GM18507 (cell line): ENCODE measurements around the gene METRN.
"Not testable (repeated sequence)": the region's sequence is repeated elsewhere in the genome, so short reads cannot be mapped to it uniquely, and the experiment has no call there.

Experiments
- DNase-seq: peaks from one replicate; pipeline ENCODE4 v3.0.0; 2011; ENCODE audit warnings: low read depth; ENCODE audit not compliant: insufficient read length; ENCODE audit errors: extremely low spot score
- FAIRE-seq: peaks from 2 replicates; lab custom pipeline; 2011; peaks lifted over from hg19 to GRCh38; lab: Jason Lieb, UNC

METRN gene

DNA sequence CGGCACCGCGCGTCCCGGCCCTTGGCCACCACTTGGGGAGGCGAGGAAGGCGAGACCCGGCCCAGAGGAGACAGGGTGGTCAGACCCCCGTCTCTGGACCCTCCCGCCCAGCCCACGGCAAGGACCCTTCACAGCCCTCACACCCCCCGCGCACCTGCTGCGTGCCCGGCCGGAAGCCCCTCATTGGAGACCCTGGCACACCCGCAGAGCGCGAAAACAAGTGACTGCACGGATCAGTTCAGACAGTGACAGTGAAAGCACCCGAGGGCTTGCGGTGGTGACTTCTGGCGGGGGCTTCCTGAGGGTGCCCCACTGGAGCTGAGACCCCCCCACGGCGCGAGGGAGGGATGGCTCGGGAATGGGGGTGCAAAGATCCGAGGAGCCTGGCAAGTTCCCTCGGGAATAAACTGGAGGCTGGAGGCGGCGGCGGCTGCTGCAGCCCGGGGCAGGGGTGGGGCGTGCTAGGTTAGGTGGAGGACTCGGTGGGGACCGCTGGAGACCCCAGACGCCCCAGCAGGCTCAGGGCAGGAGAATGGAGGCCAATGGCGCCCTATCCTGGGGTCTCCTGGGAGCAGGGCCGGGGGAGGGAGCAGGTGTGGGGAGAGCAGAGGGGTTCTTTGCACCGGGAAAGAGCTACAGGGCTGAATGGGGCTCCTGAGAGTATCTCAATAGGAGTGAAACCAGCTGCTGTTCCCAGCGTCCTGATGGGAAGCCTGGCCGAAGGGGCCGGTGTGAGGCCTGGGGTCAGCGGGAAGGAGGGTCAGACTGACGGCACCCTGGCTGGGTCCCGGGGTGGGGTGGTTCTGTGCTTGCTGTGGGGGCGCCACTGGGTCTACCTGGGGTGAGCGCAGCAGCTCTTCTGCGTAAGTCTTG, 8.5 kb upstream of the METRN start:
- no peak for DNase-seq
- FAIRE-seq: no peak

DNA sequence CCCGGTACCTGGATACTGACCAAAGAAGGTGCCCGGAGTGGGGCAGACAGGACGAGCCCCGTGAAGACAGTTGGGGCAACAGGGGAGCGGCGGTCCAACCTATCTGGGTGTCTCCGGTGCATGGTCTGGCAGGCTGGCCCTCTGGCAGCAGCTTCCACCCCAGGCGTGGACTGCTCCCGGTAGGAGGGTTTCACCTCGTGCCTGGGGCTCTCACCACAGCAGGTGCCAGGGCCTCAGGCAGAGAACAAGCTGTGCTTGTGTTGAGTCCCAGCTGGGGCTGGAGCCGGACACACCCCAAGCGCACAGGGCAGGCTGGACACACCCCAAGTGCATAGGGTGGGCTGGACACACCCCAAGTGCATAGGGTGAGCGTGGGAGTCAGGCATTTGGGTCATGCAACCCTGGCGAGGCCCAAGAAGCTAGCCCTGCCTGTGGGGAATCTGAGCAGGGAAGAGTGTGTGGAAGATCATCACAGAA, 7.8 kb upstream of the METRN start:
- FAIRE-seq: no peak
- DNase-seq: no peak

DNA sequence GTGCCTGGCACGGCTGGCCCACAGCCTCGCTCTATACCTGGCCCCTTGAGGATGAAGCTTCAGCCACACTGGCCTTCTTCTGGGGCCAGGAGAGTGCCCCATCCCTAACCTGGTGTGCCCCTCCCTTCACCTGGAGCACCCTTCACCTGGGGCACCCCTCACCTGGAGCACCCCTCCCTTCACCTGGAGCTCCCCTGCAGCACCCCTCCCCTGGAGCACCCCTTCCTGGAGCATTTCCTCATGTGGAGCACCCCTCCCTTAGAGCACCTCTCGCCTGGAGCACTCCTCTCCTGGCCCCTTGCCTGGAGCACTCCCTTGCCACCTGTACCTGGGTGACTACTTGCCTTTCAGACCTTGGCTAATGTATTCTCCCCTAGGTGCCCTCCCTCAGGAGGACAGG, 6.9 kb upstream of the METRN start:
- no peak for FAIRE-seq
- DNase-seq: no peak

DNA sequence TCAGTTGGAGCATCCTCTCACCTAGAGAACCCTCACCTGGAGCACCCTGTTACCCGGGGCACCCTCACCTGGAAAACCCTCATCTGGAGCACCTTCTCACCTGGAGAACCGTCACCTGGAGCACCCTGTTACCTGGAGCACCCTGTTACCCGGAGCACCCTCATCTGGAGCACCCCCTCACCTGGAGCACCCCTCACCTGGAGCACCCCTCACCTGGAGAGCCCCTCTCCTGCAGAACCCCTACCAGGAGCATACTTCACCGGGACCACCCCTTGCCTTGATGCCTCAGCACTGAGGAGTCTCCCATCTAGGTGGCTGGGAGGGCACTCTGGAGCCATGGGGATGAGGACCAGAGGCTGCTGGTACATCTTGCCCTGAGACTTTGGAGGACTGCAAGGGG, 6.0 kb upstream of the METRN start:
- FAIRE-seq (no peak), DNase-seq (no peak)

DNA sequence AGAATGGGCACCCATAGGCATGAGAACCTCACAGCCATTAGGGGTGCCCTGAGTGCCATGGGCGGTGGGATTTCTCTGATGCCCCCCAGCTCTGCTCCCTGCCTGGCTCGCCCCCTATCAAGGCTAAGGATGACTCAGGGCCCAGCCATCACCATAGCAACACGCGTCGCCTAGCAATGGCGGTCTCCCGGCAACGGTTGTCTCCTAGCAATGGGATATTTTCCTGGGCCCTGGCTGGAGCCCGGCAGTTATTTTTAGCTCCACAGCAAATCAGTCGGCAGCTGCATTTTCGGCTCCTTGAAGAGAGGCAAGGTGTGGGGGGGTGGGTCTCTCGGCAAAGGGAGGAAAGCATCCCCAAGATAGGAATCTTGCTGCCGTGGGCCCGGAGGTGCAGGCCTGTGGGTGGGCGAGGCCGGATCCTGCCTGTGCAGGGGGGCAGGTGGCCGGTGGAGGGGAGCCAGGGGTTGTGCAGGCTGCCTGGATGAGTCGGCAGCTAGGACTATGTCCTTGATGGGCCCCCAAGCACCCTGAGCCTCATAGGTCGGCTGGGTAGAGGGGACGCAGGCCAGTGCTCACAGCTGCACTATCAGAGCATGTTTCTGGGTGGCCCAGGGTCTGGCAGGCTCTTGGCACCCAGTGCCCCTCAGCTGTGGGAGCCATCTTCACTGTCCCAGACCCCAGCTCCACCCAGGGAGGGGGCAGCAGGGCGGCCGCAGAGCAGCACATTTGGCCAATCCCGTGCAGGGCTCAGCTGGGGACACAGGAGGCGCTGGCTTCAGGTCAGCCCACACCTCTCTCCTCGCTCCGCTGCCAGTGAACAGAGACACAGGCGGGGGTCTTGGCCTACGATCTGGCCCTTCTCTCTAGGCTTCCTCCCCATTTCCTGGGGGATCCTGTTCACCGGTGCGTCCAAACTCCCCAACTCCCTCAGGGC, 5.1 kb upstream of the METRN start:
- DNase-seq (no peak), FAIRE-seq (no peak)

DNA sequence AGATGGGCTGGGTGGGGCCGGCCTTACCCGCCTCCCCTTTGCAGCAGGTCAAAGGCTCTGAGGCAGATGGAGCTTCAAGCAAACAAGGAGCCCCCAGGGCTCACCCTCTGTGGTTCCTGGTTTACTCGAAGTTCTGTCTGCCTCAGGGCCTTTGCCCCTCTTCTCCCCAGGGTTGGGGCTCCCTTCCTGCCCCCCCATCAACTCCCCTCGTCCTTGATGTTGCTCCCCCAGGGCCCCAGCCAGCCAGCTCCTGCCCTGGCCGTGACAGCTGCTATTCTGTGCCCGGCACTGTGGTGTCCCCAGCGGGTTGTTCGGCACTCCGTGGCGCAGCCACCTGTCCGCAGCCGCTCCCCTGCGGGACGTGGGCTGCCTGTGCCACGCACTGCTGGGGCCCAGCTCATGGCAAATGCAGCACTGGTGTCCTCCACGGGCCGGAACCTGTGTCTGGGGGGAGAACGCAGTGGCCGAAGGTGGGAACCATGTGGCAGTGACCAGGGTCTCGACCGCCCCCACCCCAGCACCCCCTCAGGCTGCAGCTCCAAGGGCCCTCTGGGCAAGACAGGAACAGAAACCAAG, 4.3 kb upstream of the METRN start:
- DNase-seq: no peak
- FAIRE-seq: no peak

DNA sequence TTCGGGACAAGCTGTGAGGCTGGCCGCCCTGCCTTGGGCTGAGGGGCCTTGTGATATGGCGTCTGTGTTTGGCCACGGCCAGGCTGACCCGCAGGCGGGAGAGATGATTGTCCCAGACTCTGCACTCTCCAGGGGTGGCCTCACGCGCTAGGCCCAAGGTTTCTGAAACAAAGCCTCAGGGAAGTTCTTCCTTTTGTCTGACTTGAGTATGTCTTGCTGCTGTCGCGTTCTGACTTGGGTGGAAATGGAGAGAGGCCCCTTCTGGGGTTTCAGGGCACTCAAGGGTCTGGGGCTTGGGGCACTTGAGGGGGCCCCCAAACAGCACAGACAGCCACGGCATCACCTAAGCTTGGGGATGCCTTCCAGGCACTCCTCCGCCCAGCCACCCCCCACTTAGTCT, 3.8 kb upstream of the METRN start:
- FAIRE-seq (no peak), DNase-seq (no peak)

DNA sequence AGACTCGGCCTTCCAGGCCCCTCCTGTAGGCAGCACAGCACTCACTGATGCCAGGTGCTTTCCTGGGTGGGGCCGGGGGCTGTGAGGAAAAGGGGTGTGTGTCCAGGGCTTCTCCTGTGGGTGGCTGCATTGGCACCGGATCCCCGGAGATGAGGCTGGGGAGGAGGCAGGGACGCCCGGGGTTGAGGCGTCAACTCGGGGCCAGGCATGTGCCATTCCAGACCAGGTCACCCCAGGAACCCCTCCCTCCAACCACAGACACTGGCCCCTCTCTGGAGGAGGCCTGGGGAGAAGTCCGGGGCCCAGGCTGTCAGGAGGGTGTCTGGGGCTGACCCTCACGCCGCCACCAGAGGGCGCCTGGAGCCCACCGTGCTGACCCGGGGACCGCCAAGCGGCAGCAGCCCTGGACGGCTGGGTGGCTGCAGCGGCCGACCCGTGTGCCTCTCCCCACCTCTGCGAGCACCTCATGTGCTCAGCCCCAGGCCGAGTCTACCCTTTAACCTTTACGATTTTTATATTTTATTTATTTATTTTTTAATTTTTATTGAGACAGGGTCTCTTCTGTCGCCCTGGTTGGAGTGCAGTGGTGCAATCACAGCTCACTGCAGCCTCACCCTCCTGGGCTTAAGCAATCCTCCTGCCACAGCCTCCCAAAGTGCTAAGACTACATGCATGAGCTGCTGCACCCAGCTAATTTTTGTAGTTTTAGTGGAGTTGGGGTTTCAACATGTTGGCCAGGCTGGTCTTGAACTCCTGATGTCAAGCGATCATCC, 3.2 kb upstream of the METRN start:
- peak; percentile 76 for DNase-seq
- FAIRE-seq: peak; percentile 76

DNA sequence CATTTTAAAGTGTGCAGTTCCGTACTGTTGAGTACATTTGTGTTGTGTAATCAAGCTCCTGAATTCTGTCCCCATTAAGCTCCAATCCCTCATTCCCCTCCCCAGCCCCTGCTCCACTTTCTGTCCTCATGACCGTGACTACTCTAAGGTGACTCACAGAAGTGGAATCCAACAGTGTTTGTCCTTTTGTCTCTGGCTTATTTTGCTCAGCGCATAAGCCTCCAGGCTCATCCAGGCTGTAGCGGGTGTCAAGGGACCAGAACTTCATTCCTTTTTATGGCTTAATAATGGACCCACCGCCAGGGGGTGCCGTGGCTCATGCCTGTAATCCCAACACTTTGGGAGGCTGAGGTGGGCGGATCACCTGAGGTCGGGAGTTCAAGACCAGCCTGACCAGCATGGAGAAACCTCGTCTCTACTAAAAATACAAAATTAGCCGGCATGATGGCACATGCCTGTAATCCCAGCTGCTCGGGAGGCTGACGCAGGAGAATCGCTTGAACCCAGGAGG, 2.1 kb upstream of the METRN start:
- DNase-seq, FAIRE-seq: not testable (repeated sequence)

DNA sequence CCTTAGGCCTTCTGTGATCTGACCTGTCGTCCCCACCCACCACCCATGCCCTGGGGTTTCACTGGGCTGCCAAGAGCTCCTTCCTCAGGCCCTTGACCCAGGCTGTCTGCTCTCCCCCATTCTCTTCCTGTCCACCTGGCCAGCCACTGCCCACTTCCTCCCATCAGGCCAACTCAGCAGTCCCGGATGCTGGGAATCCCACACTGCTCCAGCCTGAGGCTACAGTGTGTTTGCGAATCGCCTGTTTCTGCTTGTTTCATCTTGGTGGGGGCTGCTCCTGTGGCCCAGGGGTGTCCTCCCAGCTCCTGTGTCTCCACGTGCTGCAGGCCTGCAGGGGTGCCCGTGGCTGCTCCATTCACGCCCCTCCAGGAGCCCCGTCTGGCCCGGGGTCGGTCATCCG, 839 bp upstream of the METRN start:
- DNase-seq (no peak), FAIRE-seq (no peak)

DNA sequence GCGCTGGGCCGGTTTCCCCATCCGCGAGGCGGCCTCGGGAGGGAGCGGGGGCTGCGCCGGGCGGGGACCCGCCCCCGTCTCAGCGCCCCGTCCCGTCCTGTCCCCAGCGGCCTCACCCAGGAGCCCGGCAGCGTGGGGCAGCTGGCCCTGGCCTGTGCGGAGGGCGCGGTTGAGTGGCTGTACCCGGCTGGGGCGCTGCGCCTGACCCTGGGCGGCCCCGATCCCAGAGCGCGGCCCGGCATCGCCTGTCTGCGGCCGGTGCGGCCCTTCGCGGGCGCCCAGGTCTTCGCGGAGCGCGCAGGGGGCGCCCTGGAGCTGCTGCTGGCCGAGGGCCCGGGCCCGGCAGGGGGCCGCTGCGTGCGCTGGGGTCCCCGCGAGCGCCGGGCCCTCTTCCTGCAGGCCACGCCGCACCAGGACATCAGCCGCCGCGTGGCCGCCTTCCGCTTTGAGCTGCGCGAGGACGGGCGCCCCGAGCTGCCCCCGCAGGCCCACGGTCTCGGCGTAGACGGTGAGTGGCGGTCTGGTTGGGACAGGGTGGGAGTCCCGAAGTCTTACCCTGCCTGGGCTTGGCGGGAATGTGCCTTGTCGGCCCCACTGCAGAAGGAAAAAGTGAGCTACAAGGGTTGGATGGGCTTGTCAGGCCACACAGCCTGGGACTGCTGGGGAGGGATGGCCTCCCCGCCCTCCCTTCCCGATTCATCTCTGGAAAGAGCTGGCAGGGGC, 720 bp downstream of the METRN start:
- FAIRE-seq: no peak
- no peak for DNase-seq

DNA sequence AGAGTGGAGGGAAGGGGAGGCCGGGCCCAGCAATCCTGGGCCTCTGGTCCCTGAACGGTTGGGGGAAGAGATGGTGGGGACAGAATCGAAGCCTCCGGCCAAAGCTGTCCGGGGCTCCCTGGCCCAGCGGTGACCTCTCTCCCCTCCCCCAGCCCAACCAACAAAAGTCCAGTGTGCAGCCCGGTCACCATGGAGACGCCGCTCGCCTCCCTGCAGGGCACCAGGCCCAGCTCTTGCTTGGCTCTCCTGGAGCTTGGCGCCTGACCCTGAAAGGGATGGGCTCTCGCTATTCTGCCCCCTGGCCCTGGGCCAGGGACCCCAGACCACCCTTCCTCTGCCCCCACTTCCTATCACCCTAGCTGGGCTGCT, 1.3 kb downstream of the METRN start:
- FAIRE-seq (no peak), DNase-seq (no peak)

DNA sequence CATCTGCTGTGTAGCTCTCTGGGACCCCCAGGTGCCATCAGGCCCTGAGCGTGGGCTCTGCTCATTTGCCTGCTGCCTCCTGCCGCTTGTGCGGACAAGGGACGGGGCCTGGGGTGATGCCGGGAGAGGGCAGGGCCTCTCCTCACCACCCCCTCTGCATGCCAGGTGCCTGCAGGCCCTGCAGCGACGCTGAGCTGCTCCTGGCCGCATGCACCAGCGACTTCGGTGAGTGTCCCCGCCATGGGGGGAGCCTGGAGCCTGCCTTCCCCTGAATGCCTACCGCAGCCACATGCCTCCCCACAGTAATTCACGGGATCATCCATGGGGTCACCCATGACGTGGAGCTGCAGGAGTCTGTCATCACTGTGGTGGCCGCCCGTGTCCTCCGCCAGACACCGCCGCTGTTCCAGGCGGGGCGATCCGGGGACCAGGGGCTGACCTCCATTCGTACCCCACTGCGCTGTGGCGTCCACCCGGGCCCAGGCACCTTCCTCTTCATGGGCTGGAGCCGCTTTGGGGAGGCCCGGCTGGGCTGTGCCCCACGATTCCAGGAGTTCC, 1.9 kb downstream of the METRN start:
- no peak for DNase-seq
- no peak for FAIRE-seq

DNA sequence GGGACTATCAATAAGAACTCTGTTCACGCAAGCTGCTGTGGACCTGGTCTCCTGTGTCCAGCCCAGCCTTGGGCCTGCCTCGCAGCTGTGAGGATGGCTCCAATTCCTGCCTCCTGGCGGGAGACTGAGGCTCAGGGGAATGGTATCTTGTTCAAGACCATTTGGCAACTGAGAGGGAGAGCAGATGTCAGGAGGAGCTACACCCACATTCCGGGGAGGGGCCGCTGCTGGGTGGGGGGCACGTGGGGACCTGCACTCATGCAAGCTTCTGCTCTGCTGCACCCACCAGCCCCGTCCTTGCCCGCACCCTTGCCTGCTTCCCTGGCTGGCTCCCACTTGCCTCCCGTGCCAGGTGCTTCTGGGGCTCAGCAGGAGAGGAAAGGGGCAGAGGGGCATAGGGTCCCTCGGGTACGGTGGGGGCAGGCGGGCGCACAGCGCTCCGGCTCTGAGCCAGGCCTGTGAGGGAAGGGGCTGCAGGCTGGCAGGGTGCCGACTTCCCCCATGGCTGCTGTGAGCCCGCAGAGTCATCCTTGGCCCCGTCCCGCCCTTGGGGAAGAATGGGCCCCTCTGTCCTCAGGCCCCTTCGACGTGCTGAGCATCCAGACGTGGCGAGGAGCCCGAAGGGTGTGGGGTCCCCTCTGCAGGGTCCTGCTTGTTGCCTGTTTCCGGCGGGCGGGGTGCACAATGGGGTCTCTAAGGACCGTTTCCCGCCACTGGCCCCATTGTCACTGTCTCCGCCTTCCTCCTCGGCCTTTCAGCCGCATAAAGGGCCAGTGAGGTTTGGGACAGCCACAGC, 2.7 kb downstream of the METRN start:
- no peak for FAIRE-seq

DNA sequence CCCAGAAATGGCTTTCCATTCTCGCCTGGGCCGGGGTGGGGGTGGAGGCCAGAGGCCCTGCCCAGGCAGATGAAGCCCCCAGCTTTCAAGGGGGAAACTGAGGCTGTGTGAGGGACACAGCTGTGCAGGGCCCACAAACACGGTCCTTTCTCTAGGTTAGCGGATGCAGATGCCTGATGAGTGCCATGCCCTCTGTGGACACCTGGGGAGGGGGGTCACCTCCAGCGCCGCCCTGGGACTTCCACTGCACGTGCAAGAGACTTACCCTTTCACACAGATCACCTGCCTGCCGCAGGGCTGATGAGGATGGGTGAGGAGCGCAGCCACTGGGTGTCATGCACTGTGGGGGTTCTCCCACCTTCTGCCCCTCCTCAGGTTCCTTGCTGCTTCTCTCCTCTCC, 3.5 kb downstream of the METRN start:
- no peak for FAIRE-seq
- no peak for DNase-seq

More for the DNA sequence above, 2.7 kb downstream of the METRN start:
- no peak for DNase-seq

DNA sequence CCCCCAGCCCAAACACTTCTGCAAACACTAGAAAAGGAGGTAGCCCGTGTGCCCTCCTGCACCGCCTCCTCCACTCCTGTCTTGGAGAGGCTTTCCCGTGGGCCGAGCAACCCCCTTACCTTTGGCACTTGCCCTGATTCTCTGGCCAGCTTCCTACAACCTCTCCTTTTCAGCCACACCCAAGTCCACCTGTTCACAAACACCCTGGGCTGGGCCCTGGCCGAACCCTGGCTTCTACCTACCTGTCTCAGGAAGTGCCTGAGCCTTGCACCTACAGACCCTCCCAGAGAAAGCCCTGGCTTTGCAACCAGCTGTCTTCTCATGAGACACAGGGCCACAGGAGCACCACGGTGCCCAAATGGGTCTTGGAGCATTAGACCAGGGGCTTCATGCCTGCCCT, 4.0 kb downstream of the METRN start:
- FAIRE-seq (no peak), DNase-seq (no peak)

DNA sequence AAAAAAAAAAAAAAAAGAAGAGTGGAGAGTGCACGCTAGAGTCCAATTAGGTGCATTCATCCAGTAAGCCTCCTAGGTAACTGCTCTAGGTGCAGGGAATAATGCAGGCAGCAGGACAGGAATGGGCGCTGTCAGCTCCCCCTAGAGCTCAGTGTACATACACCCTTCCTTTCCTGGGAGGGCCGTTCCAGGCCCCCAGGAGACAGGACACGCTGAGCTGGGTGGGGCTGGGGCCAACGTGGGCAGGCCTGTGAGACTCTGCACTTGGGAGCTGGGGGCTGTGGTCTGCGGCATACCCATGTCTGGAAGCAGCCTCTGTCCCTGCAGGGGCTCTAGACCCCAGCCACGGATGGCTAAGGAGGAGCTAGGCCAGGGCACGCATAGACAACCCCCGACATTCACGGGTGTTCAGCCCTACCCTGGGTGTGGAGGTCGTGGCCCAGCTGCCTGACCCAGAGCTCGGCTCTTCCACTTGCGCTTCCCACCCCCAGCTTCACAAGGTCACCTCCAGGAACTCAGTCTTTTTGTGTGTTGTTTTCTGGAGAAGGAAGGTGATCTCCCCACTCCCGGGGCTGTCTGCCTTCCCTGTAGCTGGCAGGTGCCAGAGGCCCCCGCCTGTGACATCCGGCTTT, 5.0 kb downstream of the METRN start:
- no peak for DNase-seq
- FAIRE-seq: peak; percentile 51
